Measurements from ENCODE around the gene CLEC9A.

The CLEC9A gene

DNA sequence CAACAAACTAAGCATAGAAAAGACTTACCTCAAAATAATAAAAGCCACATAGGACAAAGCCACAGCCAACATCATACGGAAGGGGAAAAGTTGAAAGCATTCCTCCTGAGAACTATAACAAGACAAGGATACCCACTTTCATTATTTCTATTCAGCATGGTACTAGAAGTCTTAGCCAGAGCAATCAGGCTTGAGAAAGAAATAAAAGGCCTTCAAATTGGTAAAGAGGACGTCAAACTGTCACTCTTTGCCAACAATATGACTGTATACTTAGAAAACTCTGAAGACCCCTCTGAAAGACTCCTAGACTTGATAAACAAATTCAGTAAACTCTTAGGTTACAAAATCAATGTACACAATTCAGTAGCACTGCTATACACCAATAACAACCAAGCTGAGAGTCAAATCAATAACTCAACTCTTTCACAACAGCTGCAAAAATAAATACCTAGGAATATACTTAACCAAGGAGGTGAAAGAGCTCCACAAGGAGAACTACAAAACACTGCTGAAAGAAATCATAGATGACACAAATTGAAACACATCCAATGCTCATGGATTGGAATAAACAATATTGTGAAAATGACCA lies 79.9 kb downstream of the CLEC9A start:
- DNase-seq (ENCODE audit: low read depth in 2 of 2) = no peak

DNA sequence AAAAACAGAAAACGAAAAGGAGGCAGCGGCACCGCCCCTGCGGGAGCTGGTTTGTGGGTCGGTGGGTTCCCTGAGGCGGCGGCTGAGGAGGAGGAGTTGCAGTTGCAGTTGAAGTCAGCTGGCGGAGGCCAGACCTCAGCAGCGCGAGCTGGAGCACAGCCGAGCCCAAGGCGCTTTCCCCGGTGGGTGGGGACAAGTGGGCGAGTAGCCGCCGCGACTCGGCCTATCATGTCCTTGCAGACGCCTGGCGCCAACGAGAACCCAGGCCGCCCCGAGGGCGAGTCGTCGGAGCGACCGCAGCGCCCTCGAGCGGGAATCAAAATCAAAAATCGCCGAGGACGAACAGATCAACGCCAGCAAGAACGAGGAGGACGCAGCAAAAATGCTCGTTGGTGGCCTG lies 81.0 kb downstream of the CLEC9A start:
- DNase-seq (ENCODE audit: low read depth in 2 of 2) = no peak

DNA sequence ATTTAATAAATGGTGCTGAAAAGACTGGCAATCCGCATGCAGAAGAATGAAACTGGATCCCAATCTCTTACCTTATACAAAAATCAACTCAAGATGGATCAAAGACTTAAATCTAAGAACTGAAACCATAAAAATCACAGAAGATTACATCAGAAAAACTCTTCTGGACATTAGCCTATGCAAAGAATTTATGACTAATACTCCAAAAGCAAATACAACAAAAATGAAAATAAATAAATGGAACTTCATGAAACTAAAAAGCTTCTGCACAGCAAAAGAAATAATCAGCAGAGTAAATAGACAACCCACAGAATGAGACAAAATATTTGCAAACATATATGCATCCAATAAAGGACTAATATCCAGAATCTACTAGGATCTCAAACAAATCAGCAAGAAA lies 82.6 kb downstream of the CLEC9A start:
- no peak for DNase-seq (ENCODE audit: low read depth in 2 of 2)

DNA sequence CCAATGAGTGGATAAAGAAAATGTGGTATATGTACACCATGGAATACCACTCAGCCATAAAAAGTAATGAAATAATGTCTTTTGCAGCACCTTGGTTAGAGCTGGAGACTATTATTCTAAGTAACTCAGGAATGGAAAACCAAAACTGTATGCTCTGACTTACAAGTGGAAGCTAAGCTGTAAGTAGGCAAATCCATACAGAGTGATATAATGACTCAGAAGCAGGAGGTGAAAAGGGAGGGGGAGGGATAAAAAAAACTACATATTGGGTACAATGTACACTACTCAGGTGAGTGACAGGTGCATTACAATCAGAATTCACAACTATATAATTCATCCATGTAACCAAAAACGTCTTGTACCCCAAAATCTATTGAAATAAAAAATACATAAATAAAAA lies 83.4 kb downstream of the CLEC9A start:
- DNase-seq (ENCODE audit: low read depth in 2 of 2) = no peak

DNA sequence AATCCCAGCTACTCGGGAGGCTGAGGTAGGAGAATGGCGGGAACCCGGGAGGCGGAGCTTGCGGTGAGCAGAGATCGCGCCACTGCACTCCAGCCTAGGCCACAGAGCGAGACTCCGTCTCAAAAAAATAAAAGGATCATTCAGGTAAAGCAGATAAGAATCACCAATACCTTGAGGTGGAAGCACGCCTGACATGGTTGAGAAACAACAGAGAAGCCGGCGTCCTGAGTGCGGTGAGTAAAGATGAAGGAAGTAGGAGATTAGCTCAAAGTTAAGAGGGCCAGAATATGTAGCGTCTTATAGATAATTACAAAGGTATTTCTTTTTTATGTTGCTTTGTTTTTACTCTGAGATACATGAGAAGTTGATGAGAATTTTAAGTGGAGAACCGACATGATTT lies 84.8 kb downstream of the CLEC9A start:
- no peak for DNase-seq (ENCODE audit: low read depth in 2 of 2)

Data from stimulated activated CD8-positive, alpha-beta memory T cell treated with anti-CD3 and anti-CD28 coated beads, Interleukin-7, amount 100 ng/mL, for 1 hour (primary cell).